HCT116 (cell line): ENCODE data around the gene ALG13. TPM values are rescaled to one million over a fixed set of nuclear protein-coding genes. Genes with fewer than 3 reads are reported as not detected.

Experiments
- ATAC-seq: fragments of 200-7000 bp; cut with Tn5 transposase; 2 replicates; pipeline ENCODE4 v1.9.1; 2020; ENCODE audit warnings: mild to moderate bottlenecking, moderate library complexity
- BruUV-seq: library from RNA; stranded (reverse); fragments of 400-500 nt; replicated peaks from 2 replicates; lab custom pipeline; 2021; lab: Mats Ljungman, UMichigan
- CTCF ChIA-PET: fragments of 300-600 bp; sonication (Branson Sonifier 250); formaldehyde crosslinking; loops from one replicate; lab custom pipeline; 2021; ENCODE audit warnings: antibody characterized with exemption; lab: Charles Lee
- POLR2A ChIA-PET: fragments of 300-600, 350-600 bp; sonication (Branson Sonifier 250); formaldehyde crosslinking; loops from one replicate; lab custom pipeline; 2021; ENCODE audit warnings: antibody characterized with exemption; lab: Charles Lee
- RAD21 ChIA-PET, 2 experiments: fragments of 300-600 bp; sonication (Branson Sonifier 250); formaldehyde crosslinking; loops; one replicate each; lab custom pipeline; 2023; ENCODE audit warnings: low total read pairs in 2 of 2; ENCODE audit not compliant: uncharacterized antibody in 2 of 2, unreplicated experiment in 2 of 2, low non-redundant PET in 1 of 2; lab: Charles Lee
- DNase-seq: peaks from one replicate; pipeline ENCODE4 v3.0.0-alpha.2; 2010; ENCODE audit warnings: low read depth, low spot score
- H2AFZ ChIP-seq: fragments of 200-600 bp; shearing (Covaris generic), sonication (generic); 2 replicates; pipeline ENCODE4 v1.6.1; 2017; ENCODE audit warnings: low read depth, mixed run types, mixed read lengths, antibody characterized with exemption, low read length; ENCODE audit not compliant: poor library complexity, severe bottlenecking
- H3K27ac ChIP-seq: 2 replicates; pipeline ENCODE4 v1.5.1; 2012; ENCODE audit warnings: low read depth, low read length
- H3K27me3 ChIP-seq: fragments of 200-600 bp; sonication (generic); 2 replicates; pipeline ENCODE4 v1.6.1; 2016; ENCODE audit warnings: mixed run types, low read length, mixed read lengths; ENCODE audit not compliant: insufficient read depth
- H3K36me3 ChIP-seq, 2 experiments: fragments of 200-500 bp in 1 of 2; fragments of 200-600 bp in 1 of 2; sonication (Bioruptor generic) in 1 of 2; sonication (generic) in 1 of 2; 2 replicates each; pipeline versions ENCODE4 v1.5.1 to v1.6.1; 2014 to 2016; ENCODE audit warnings: low read length in 2 of 2, inconsistent platforms in 1 of 2, mixed read lengths in 1 of 2, mixed run types in 1 of 2; ENCODE audit not compliant: insufficient read depth in 2 of 2, control insufficient read depth in 1 of 2
- H3K4me1 ChIP-seq, 2 experiments: fragments of 200-600 bp in 1 of 2; sonication (generic) in 1 of 2; 2 replicates each; pipeline versions ENCODE4 v1.5.1 to v1.6.1; 2012 to 2017; ENCODE audit warnings: low read length in 2 of 2, inconsistent platforms in 1 of 2, mild to moderate bottlenecking in 1 of 2, mixed read lengths in 1 of 2, mixed run types in 1 of 2, moderate library complexity in 1 of 2; ENCODE audit not compliant: insufficient read depth in 2 of 2, control insufficient read depth in 1 of 2
- H3K4me2 ChIP-seq: fragments of 200-600 bp; sonication (generic); 2 replicates; pipeline ENCODE4 v1.6.1; 2017; ENCODE audit warnings: mixed run types, low read length, mixed read lengths
- H3K4me3 ChIP-seq, 2 experiments: fragments of 200-600 bp in 1 of 2; sonication (generic) in 1 of 2; replicated peaks in 1 of 2; 2 replicates each; pipeline ENCODE4 v1.5.1; 2011 to 2016; ENCODE audit warnings: low read length in 2 of 2, control low read depth in 1 of 2, low read depth in 1 of 2, mild to moderate bottlenecking in 1 of 2, mixed read lengths in 1 of 2, mixed run types in 1 of 2
- H3K79me2 ChIP-seq: fragments of 200-600 bp; sonication (generic); 2 replicates; pipeline ENCODE4 v1.6.1; 2017; ENCODE audit warnings: mild to moderate bottlenecking, mixed run types, low read length, moderate library complexity, mixed read lengths; ENCODE audit not compliant: insufficient read depth
- H3K9ac ChIP-seq: fragments of 200-600 bp; sonication (generic); 2 replicates; pipeline ENCODE4 v1.6.1; 2016; ENCODE audit warnings: low read length, mixed read lengths
- H3K9me2 ChIP-seq: fragments of 200-600 bp; sonication (generic), shearing (Covaris generic); 2 replicates; pipeline ENCODE4 v1.6.1; 2017; ENCODE audit warnings: mixed run types, mild to moderate bottlenecking, moderate library complexity; ENCODE audit not compliant: insufficient read depth
- H3K9me3 ChIP-seq, 2 experiments: fragments of 200-500 bp in 1 of 2; fragments of 200-600 bp in 1 of 2; sonication (Bioruptor generic) in 1 of 2; sonication (generic) in 1 of 2; 2 replicates each; pipeline ENCODE4 v1.6.1; 2014 to 2017; ENCODE audit warnings: low read length in 2 of 2, mixed read lengths in 2 of 2, inconsistent platforms in 1 of 2, low read depth in 1 of 2, mild to moderate bottlenecking in 1 of 2, mixed run types in 1 of 2, moderate library complexity in 1 of 2; ENCODE audit not compliant: control insufficient read depth in 1 of 2, insufficient read depth in 1 of 2
- H4K20me1 ChIP-seq: fragments of 200-600 bp; sonication (generic), shearing (Covaris generic); 2 replicates; pipeline ENCODE4 v1.6.1; 2017; ENCODE audit warnings: mixed run types, mild to moderate bottlenecking, moderate library complexity; ENCODE audit not compliant: insufficient read depth
- EGR1 ChIP-seq: IDR thresholded peaks from 2 replicates; pipeline ENCODE4 v1.6.1; 2012; ENCODE audit warnings: low read depth
- ELF1 ChIP-seq: IDR thresholded peaks from 2 replicates; pipeline ENCODE4 v1.6.1; 2012; ENCODE audit warnings: low read depth, borderline replicate concordance
- FOSL1 ChIP-seq: IDR thresholded peaks from 2 replicates; pipeline ENCODE4 v1.6.1; 2012; ENCODE audit warnings: low read depth
- RAD21 ChIP-seq: IDR thresholded peaks from 2 replicates; pipeline ENCODE4 v1.6.1; 2012; ENCODE audit warnings: low read depth, mild to moderate bottlenecking
- TCF7L2 ChIP-seq: IDR thresholded peaks from 2 replicates; pipeline ENCODE4 v1.7.0; 2011; ENCODE audit warnings: borderline replicate concordance, inconsistent platforms; ENCODE audit not compliant: insufficient read depth, insufficient read length; ENCODE audit errors: extremely low read depth
- YY1 ChIP-seq: IDR thresholded peaks from 2 replicates; pipeline ENCODE4 v1.6.1; 2011; ENCODE audit warnings: low read length, low read depth, moderate library complexity, mild to moderate bottlenecking; ENCODE audit not compliant: insufficient replicate concordance; ENCODE audit errors: extremely low read depth
- ZFX ChIP-seq: fragments of 450-650 bp; IDR thresholded peaks from 2 replicates; pipeline ENCODE4 v1.6.1; 2017
- ZNF274 ChIP-seq: fragments of 200-500 bp; sonication (Bioruptor generic); IDR thresholded peaks from 2 replicates; pipeline ENCODE4 v1.6.1; 2014; ENCODE audit warnings: mild to moderate bottlenecking, low read depth, low read length, inconsistent platforms
- intact Hi-C: fragments of 100-400 bp; cut with micrococcal nuclease; formaldehyde crosslinking; loops from 2 replicates; pipeline ENCODE4 v1.10.0; 2022
- total RNA-seq: library from RNA; stranded (reverse); gene quantifications from one replicate; pipeline ENCODE4 v1.2.1, GENCODE V29; 2021; ENCODE audit not compliant: unreplicated experiment
- TF ChIP-seq, protein P1 (sequence below), 3 experiments: fragments of 200-600 bp in 1 of 3; sonication (generic) in 1 of 3; IDR thresholded peaks in 2 of 3; conservative IDR thresholded peaks in 1 of 3; 2 replicates each; pipeline ENCODE4 v1.5.1; 2012 to 2017; ENCODE audit warnings: low read depth in 2 of 3, low read length in 2 of 3, antibody characterized with exemption in 1 of 3, borderline replicate concordance in 1 of 3, control low read depth in 1 of 3, mild to moderate bottlenecking in 1 of 3, mixed read lengths in 1 of 3, mixed run types in 1 of 3, moderate library complexity in 1 of 3; ENCODE audit not compliant: insufficient read depth in 1 of 3
- TF ChIP-seq, protein P2 (sequence below): IDR thresholded peaks from 2 replicates; pipeline ENCODE4 v1.6.1; 2011; ENCODE audit warnings: mild to moderate bottlenecking, low read length, moderate library complexity; ENCODE audit not compliant: insufficient replicate concordance; ENCODE audit errors: extremely low read depth
- TF ChIP-seq, protein P3 (sequence below): IDR thresholded peaks from 2 replicates; pipeline ENCODE4 v1.6.1; 2012; ENCODE audit warnings: low read depth

Gene ALG13
- total RNA-seq, 1 experiment from 2014 or later, result 50.4 TPM

DNA sequence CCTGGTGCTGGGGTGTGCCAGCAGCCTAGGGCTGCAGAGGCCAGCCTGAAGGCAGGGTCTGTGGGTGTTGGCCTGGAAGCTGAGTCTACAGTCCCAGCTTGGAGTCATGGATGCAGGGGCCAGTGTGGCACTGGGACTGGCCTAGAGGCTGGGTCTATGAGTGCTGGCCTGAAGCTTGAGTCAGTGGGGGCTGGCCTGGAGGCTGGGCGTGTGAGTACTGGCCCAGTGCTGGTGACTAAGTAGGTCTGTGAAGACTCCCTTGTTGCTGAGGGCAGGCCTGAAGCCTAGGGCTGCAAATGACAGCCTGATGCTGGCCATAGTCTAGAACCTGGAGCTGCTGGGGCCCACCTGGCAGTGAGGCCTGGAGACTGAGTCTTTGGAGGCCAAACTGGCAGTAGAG, 31.3 kb upstream of the ALG13 start:
- ChIA-PET RAD21 (no interaction called here), POLR2A (no interaction called here)
- DNase-seq (no peak), ATAC-seq (no peak)
- Histone ChIP-seq H3K4me3 (no peak overlapping the region), H3K9ac (no peak overlapping the region), H3K27ac (no peak overlapping the region), H3K4me1 (no peaks in the 10 kb centered on the region), H4K20me1 (no peaks in the 10 kb centered on the region), H3K4me2 (no peak overlapping the region), H3K79me2 (no peaks in the 10 kb centered on the region)
- intact Hi-C loops, result no loop called here
- BruUV-seq, result no TSS peak
- TF ChIP-seq ELF1, result no peak
- no peak for TF ChIP-seq TCF7L2
- TF ChIP-seq EGR1, result no peak
- TF ChIP-seq ZFX, result no peak
- TF ChIP-seq, protein P1, sequence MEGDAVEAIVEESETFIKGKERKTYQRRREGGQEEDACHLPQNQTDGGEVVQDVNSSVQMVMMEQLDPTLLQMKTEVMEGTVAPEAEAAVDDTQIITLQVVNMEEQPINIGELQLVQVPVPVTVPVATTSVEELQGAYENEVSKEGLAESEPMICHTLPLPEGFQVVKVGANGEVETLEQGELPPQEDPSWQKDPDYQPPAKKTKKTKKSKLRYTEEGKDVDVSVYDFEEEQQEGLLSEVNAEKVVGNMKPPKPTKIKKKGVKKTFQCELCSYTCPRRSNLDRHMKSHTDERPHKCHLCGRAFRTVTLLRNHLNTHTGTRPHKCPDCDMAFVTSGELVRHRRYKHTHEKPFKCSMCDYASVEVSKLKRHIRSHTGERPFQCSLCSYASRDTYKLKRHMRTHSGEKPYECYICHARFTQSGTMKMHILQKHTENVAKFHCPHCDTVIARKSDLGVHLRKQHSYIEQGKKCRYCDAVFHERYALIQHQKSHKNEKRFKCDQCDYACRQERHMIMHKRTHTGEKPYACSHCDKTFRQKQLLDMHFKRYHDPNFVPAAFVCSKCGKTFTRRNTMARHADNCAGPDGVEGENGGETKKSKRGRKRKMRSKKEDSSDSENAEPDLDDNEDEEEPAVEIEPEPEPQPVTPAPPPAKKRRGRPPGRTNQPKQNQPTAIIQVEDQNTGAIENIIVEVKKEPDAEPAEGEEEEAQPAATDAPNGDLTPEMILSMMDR (IDR thresholded peaks at IDR 0.05 in 2 of 3, conservative IDR thresholded peaks at IDR 0.05 in 1 of 3; ENCODE audit: borderline replicate concordance in 1 of 3, insufficient read depth in 1 of 3, low read depth in 2 of 3, low read length in 2 of 3), result no peak
- TF ChIP-seq ZNF274, result no peak
- TF ChIP-seq, all 23 proteins: peak for 0
- Histone ChIP-seq H3K27me3 (no peaks in the 10 kb centered on the region), H3K9me2 (no peaks in the 10 kb centered on the region), H3K36me3 (no peaks in the 10 kb centered on the region), H3K9me3 (no peaks in the 10 kb centered on the region), H2AFZ (no peak overlapping the region)
- CTCF ChIA-PET, result no interaction called here

DNA sequence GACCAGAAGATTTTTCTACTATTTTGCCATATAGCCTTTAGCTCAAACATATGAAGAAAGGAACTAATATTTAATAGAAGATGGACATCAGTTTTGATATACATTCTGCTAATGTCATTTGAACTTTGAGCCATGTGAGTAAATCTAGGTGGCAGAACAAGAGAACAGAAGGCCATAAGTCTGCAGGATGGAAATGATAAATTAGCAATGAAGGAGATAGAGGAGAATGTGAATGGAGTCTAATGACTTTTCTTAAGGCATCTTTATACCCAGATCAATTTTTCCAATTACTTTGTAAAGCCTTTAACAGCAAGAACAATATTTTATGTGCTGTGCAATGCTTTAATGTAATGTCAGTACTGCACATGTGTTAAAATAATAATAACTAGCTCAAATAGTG, 30.1 kb upstream of the ALG13 start:
- Histone ChIP-seq H2AFZ (no peak overlapping the region), H3K36me3 (no peaks in the 10 kb centered on the region), H3K79me2 (no peaks in the 10 kb centered on the region), H3K4me1 (no peaks in the 10 kb centered on the region), H3K4me2 (no peak overlapping the region), H3K9me2 (no peaks in the 10 kb centered on the region), H3K9me3 (no peaks in the 10 kb centered on the region), H3K4me3 (no peak overlapping the region), H4K20me1 (no peaks in the 10 kb centered on the region), H3K9ac (no peak overlapping the region), H3K27me3 (no peaks in the 10 kb centered on the region), H3K27ac (no peak overlapping the region)
- no peak for ATAC-seq
- ChIA-PET POLR2A (no interaction called here), CTCF (no interaction called here), RAD21 (no interaction called here)
- DNase-seq, result no peak
- no TSS peak for BruUV-seq
- intact Hi-C loops, result no loop called here
- TF ChIP-seq RAD21 (no peak), FOSL1 (no peak), ZFX (no peak), YY1 (no peak), ELF1 (no peak), TCF7L2 (no peak)
- TF ChIP-seq, protein P2, sequence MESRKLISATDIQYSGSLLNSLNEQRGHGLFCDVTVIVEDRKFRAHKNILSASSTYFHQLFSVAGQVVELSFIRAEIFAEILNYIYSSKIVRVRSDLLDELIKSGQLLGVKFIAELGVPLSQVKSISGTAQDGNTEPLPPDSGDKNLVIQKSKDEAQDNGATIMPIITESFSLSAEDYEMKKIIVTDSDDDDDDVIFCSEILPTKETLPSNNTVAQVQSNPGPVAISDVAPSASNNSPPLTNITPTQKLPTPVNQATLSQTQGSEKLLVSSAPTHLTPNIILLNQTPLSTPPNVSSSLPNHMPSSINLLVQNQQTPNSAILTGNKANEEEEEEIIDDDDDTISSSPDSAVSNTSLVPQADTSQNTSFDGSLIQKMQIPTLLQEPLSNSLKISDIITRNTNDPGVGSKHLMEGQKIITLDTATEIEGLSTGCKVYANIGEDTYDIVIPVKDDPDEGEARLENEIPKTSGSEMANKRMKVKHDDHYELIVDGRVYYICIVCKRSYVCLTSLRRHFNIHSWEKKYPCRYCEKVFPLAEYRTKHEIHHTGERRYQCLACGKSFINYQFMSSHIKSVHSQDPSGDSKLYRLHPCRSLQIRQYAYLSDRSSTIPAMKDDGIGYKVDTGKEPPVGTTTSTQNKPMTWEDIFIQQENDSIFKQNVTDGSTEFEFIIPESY, result no peak
- TF ChIP-seq, protein P3, sequence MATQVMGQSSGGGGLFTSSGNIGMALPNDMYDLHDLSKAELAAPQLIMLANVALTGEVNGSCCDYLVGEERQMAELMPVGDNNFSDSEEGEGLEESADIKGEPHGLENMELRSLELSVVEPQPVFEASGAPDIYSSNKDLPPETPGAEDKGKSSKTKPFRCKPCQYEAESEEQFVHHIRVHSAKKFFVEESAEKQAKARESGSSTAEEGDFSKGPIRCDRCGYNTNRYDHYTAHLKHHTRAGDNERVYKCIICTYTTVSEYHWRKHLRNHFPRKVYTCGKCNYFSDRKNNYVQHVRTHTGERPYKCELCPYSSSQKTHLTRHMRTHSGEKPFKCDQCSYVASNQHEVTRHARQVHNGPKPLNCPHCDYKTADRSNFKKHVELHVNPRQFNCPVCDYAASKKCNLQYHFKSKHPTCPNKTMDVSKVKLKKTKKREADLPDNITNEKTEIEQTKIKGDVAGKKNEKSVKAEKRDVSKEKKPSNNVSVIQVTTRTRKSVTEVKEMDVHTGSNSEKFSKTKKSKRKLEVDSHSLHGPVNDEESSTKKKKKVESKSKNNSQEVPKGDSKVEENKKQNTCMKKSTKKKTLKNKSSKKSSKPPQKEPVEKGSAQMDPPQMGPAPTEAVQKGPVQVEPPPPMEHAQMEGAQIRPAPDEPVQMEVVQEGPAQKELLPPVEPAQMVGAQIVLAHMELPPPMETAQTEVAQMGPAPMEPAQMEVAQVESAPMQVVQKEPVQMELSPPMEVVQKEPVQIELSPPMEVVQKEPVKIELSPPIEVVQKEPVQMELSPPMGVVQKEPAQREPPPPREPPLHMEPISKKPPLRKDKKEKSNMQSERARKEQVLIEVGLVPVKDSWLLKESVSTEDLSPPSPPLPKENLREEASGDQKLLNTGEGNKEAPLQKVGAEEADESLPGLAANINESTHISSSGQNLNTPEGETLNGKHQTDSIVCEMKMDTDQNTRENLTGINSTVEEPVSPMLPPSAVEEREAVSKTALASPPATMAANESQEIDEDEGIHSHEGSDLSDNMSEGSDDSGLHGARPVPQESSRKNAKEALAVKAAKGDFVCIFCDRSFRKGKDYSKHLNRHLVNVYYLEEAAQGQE, result no peak
